Suprapubic skin (tissue), 4 donors: ENCODE data around the gene ARHGEF25. TPM values are rescaled to one million over a fixed set of nuclear protein-coding genes. Genes with fewer than 3 reads are reported as not detected.

Source experiments
- DNase-seq, 2 donors: peaks; one replicate each; pipeline ENCODE4 v3.0.0-alpha.2; 2019; ENCODE audit warnings: low spot score in 2 of 2
- H3K27ac ChIP-seq: fragments of 200-600 bp; sonication (generic); one replicate; pipeline ENCODE4 v1.5.1; 2019
- H3K27me3 ChIP-seq: fragments of 200-600 bp; sonication (generic); one replicate; pipeline ENCODE4 v1.5.1; 2019
- H3K36me3 ChIP-seq: fragments of 200-600 bp; sonication (generic); one replicate; pipeline ENCODE4 v1.5.1; 2019
- H3K4me1 ChIP-seq: fragments of 200-600 bp; sonication (generic); one replicate; pipeline ENCODE4 v1.5.1; 2019
- H3K4me3 ChIP-seq: fragments of 200-600 bp; sonication (generic); one replicate; pipeline ENCODE4 v1.5.1; 2019; ENCODE audit warnings: mild to moderate bottlenecking
- H3K9me3 ChIP-seq: fragments of 200-600 bp; sonication (generic); one replicate; pipeline ENCODE4 v1.5.1; 2019
- CTCF ChIP-seq, 2 donors: fragments of 200-600 bp in 1 of 2; fragments of 450-650 bp in 1 of 2; sonication (generic) in 1 of 2; IDR thresholded peaks; one replicate each; pipeline ENCODE4 v1.5.1; 2016 to 2019; ENCODE audit warnings: antibody characterized with exemption in 2 of 2, mild to moderate bottlenecking in 1 of 2, moderate library complexity in 1 of 2
- EP300 ChIP-seq: sonication (generic); formaldehyde crosslinking; IDR thresholded peaks from one replicate; pipeline ENCODE4 v1.6.1; 2017; ENCODE audit warnings: antibody characterized with exemption
- POLR2A ChIP-seq, 2 donors: fragments of 450-650 bp; IDR thresholded peaks; one replicate each; pipeline ENCODE4 v1.6.1; 2017; ENCODE audit warnings: antibody characterized with exemption in 2 of 2, mild to moderate bottlenecking in 2 of 2, moderate library complexity in 2 of 2
- POLR2AphosphoS5 ChIP-seq, 3 donors: sonication (generic); formaldehyde crosslinking; IDR thresholded peaks; one replicate each; pipeline ENCODE4 v1.6.1; 2017; ENCODE audit warnings: antibody characterized with exemption in 3 of 3
- WGBS: methylation state at CpG from one replicate; pipeline ENCODE4 v1.1.5; 2018; 5-methylcytosine and 5-hydroxymethylcytosine counted together
- total RNA-seq, 4 donors: library from RNA; depleted of rRNA; stranded (reverse); fragments of >200 nt; gene quantifications; one replicate each; pipeline ENCODE4 v1.1.0, GENCODE V29; 2016

Gene ARHGEF25
- total RNA-seq, 4 donors from 2014 or later, result 4.0 to 13.3 (median 7.9) TPM

GRCh38 chr12:57602544-57602943 lies 8.7 kb upstream of the ARHGEF25 start:
- Histone ChIP-seq H3K4me1 (peaks cover 24% of the 10 kb centered on the region), H3K9me3 (no peaks in the 10 kb centered on the region), H3K27me3 (no peaks in the 10 kb centered on the region), H3K36me3 (peaks cover 50% of the 10 kb centered on the region), H3K27ac (no peak overlapping the region), H3K4me3 (no peak overlapping the region)
- no peak for TF ChIP-seq EP300
- no peak for TF ChIP-seq POLR2A (IDR thresholded peaks at IDR 0.05)
- no peak for TF ChIP-seq CTCF (IDR thresholded peaks at IDR 0.05)
- no peak for TF ChIP-seq POLR2AphosphoS5 (IDR thresholded peaks at IDR 0.05)
- no peak for DNase-seq

GRCh38 chr12:57603324-57603723 lies 7.9 kb upstream of the ARHGEF25 start:
- TF ChIP-seq POLR2AphosphoS5 (IDR thresholded peaks at IDR 0.05), result no peak
- TF ChIP-seq POLR2A (IDR thresholded peaks at IDR 0.05), result no peak
- no peak for TF ChIP-seq EP300
- no peak for TF ChIP-seq CTCF (IDR thresholded peaks at IDR 0.05)
- H3K27me3 ChIP-seq, result no peaks in the 10 kb centered on the region
- H3K36me3 ChIP-seq, result peaks cover 43% of the 10 kb centered on the region
- no peaks in the 10 kb centered on the region for H3K9me3 ChIP-seq
- WGBS, result 60% methylated on average over 2 of the region's 2 CpGs
- H3K4me1 ChIP-seq, result peaks cover 24% of the 10 kb centered on the region
- H3K4me3 ChIP-seq, result no peak overlapping the region
- H3K27ac ChIP-seq, result no peak overlapping the region
- no peak for DNase-seq

- peak overlapping the region; percentile 81 for H3K27ac ChIP-seq
- TF ChIP-seq POLR2AphosphoS5 (IDR thresholded peaks at IDR 0.05) (no peak), CTCF (IDR thresholded peaks at IDR 0.05) (no peak), EP300 (no peak), POLR2A (IDR thresholded peaks at IDR 0.05) (no peak)
- peaks cover 38% of the 10 kb centered on the region for H3K36me3 ChIP-seq
- H3K27me3 ChIP-seq, result no peaks in the 10 kb centered on the region
- DNase-seq, result no peak
- peaks cover 24% of the 10 kb centered on the region for H3K4me1 ChIP-seq
- peak overlapping the region; percentile 64 for H3K4me3 ChIP-seq
- no peaks in the 10 kb centered on the region for H3K9me3 ChIP-seq
- 16% methylated on average over 6 of the region's 6 CpGs for WGBS
Observed at GRCh38 chr12:57603815-57604453, 7.3 kb upstream of the ARHGEF25 start.

- no peaks in the 10 kb centered on the region for H3K27me3 ChIP-seq
- no peaks in the 10 kb centered on the region for H3K9me3 ChIP-seq
- DNase-seq, result no peak
- H3K4me1 ChIP-seq, result peaks cover 27% of the 10 kb centered on the region
- TF ChIP-seq EP300 (no peak), CTCF (IDR thresholded peaks at IDR 0.05) (no peak), POLR2A (IDR thresholded peaks at IDR 0.05) (no peak), POLR2AphosphoS5 (IDR thresholded peaks at IDR 0.05) (no peak)
- H3K4me3 ChIP-seq, result peak within 1 kb of the TSS; percentile 64
- H3K27ac ChIP-seq, result peak within 1 kb of the TSS; percentile 81
- WGBS, result 4% methylated on average over 16 of the region's 36 CpGs
- peaks cover 32% of the 10 kb centered on the region for H3K36me3 ChIP-seq
Observed at GRCh38 chr12:57604454-57604991, 6.7 kb upstream of the ARHGEF25 start, which contains the start of gene DTX3. TSS of gene DTX3 (plus strand) at chr12:57604824. CDS start at chr12:57606518, 1,694 bp downstream.

- Histone ChIP-seq H3K36me3 (peaks cover 26% of the 10 kb centered on the region), H3K4me3 (peak overlapping the region; percentile 64), H3K9me3 (no peaks in the 10 kb centered on the region), H3K27ac (peak overlapping the region; percentile 81), H3K4me1 (peaks cover 34% of the 10 kb centered on the region), H3K27me3 (no peaks in the 10 kb centered on the region)
- WGBS, result 5% methylated on average over 7 of the region's 25 CpGs
- DNase-seq, result no peak
- TF ChIP-seq POLR2AphosphoS5 (IDR thresholded peaks at IDR 0.05) (no peak), CTCF (IDR thresholded peaks at IDR 0.05) (no peak), EP300 (no peak), POLR2A (IDR thresholded peaks at IDR 0.05) (no peak)
Observed at GRCh38 chr12:57604992-57605810, 6.0 kb upstream of the ARHGEF25 start.
